GM19324 (cell line): ENCODE results near the gene NCKAP5.

Source experiments
- ATAC-seq: cut with Tn5 transposase; IDR thresholded peaks from one replicate; pipeline ENCODE4 v1.9.1; 2021; ENCODE audit warnings: mild to moderate bottlenecking, moderate library complexity; ENCODE audit not compliant: unreplicated experiment, low FRiP score

The NCKAP5 gene

GRCh38 chr2:133502678-133503077 lies 65.6 kb downstream of the NCKAP5 start:
- peak; percentile 2 for ATAC-seq

DNA sequence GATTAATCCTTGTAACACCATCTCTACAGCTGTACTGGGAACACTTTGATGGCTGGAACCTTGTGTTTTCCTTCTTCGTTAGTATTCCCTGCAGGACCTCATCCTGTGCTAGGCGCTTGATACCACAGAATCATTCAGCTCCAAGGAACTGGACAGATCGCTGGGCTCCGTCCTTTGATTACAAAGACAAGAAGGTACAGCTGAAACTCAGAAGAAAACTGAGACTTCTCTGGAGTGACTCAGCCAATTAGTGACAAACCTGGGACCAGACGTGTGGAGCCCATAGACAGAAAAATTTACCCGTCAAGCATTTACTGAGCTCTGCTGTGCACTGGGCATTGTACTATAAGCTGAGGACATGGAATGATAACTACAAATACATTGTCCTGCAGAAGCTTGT lies 67.3 kb downstream of the NCKAP5 start:
- ATAC-seq = no peak

- ATAC-seq = peak; percentile 69
Measured at GRCh38 chr2:133498662-133499585, 69.3 kb downstream of the NCKAP5 start.

- ATAC-seq = no peak
Measured at GRCh38 chr2:133497951-133498565, 70.2 kb downstream of the NCKAP5 start.

GRCh38 chr2:133497270-133497893 lies 70.9 kb downstream of the NCKAP5 start:
- no peak for ATAC-seq

- ATAC-seq = no peak
Measured at GRCh38 chr2:133496501-133497269, 71.6 kb downstream of the NCKAP5 start.

- ATAC-seq = no peak
Measured at GRCh38 chr2:133495226-133495625, 73.0 kb downstream of the NCKAP5 start.

GRCh38 chr2:133492719-133493380 lies 75.4 kb downstream of the NCKAP5 start:
- ATAC-seq = no peak

- no peak for ATAC-seq
Measured at GRCh38 chr2:133490411-133490980, 77.8 kb downstream of the NCKAP5 start.

DNA sequence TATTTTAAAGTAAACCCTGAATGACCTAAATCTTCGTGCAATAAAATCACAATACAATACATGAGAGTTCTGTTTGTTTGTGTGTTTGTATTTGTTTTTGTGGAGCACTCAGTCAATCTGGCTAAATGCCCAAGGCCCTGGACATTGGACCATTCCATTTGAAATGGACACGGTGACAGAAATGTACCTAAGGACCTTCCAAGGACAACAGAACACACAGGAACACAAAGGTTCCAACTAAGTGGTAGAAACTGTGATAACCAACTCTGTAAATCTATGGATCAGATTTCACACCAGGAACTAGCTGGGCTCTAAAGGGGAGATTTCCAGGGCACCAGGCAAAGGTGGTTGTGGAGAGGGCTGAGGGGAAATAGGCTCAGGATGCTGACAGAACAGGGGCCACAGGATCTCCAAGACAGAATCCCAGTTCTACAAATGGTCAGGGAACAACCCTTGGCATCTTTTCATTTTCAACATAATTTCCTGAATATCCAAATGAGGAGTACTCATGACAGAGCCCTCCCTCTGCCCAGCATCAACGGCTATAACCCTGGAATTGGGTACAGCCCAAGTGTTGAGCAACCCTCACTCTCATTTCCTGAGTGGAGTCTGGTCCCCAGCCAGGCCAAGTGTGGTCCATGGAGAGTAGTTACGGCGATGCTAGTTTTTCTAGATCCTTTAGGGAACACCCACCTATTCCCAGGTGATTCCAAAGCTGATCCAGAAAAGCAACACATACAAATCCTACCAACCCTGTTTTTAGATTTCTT lies 78.4 kb downstream of the NCKAP5 start:
- no peak for ATAC-seq

DNA sequence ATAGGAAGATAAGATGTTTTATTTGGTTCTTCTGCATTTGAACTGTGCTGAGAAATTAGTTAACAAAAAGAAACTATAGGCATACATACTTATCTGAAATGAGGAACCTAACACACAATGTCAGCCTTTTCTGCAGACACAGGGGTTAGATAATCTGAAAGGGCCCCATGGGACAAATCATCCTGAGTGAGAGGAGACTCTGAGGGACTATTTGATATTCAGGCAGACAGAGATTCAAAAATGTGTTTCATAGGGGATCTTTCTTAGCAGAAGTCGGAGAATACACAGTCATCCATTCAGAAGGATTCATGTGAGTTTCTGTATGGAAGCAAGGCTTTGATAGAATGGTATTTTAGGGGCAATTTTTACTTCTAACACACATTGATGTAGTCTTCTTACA lies 79.1 kb downstream of the NCKAP5 start:
- no peak for ATAC-seq

DNA sequence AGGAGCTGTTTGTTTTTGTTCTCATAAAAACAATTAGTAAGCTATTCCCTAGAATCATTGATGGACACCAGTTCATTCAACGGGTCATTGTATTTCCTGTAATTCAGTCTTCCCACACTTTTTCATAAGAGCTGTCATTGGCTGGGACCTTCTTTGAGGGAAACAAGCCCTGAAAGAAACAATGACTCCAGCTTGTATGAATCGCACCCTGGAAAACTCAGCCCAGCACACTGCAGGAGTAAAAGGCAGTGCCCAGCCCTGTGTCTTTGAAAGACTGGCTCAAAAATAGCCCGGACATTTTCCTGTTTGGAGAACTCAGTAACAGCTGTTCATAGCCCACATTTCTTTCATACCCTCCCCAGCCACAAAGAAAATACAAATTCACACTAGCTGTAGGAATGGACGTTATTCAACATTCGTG lies 81.5 kb downstream of the NCKAP5 start:
- no peak for ATAC-seq

DNA sequence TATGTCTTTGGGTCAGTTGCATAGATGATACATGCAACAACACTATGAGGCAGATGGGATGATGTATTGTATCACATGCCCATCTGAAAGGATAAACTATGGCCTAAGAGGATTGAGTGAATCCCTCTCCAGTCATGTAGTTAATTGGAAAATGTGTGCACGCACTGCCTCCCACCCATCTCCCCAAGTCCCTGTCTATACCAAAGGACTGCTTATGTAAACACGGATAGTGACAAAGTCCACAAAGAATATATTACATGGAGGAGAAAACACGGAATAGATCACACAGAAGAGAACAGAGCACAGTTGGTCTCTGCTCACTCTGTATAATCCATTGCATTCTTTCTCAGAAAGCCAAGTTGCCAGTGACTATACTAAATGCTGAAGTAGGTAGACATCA lies 82.4 kb downstream of the NCKAP5 start:
- ATAC-seq = no peak

GRCh38 chr2:133484784-133485183 lies 83.5 kb downstream of the NCKAP5 start:
- ATAC-seq = no peak

DNA sequence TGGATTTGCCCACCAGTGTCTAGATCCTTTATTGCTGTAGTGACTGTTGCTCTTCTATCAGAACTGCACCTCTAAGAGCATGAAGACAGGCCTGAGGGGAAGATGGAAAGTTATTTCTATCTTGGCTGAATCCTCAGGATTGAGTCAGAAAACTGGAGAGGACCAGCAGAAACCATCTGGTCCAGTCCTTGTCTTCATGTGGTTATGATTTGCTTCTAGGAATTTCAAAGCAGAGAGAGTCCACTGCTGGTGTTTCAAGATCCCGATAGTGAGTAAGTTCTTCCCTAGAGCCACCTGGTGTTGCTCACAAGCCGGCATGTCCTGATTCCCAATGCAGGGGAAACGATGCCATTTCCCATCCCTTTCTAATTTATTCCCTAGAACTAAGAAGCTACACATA lies 84.2 kb downstream of the NCKAP5 start:
- no peak for ATAC-seq

DNA sequence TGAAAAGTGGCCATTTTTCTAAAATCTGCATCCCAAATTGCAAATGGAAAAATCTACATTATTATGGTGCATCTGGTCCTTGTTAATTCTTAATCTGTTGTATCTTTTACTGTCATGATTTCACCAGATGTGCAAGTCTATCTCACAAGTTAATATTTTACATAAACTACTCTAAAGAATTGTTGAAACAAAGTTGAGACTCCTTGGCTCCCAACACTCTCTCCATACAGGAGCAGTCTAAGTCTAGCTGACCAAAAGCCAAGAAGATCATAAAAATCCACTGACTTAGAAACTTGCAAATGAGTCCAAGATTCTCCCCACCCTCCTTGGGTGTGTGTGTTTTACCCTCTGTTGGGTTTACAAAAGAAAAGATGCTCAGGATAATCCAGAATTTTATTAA lies 85.1 kb downstream of the NCKAP5 start:
- no peak for ATAC-seq

DNA sequence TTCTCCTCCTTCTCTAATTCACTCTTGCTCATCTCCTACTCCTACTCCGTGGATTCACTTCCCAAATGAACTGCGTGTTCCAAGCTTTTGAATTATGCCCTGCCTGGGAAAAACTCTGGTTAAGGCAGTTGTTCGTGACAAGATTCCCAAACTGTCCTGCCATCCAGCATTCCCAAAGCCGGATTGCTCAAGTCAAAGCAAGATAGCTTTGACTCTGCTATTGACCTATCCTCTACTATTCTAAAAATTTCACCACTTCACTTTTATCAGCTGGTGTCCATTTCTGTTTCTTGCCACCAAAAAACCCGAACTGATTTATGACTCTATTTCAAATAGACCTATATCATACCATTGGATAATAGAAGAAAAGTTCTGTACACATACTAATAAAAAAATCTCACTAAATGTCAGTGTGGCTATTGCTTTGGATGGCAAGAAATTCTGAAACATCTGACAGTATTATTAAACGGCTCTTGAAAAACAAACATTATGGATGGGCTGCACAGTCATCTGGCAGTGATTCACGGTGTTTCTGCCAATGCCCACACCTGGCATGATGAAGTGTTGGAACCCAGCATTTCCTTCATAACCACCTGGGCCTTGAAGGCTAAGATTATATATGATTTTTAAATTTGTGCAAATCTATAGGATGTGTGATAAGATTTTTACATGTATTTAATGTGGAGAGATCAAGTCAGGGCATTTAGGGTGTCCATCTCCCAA lies 87.4 kb downstream of the NCKAP5 start:
- ATAC-seq = no peak

- no peak for ATAC-seq
Measured at GRCh38 chr2:133477616-133477990, 90.7 kb downstream of the NCKAP5 start.
